GM12872 (cell line): ENCODE results near the gene ZFPM1.

ENCODE experiments used
- CTCF ChIP-seq: IDR thresholded peaks from 3 replicates; pipeline ENCODE4 v1.5.1; 2011; ENCODE audit warnings: low read depth, mild to moderate bottlenecking, low read length, moderate library complexity; ENCODE audit not compliant: insufficient read depth

The ZFPM1 gene

GRCh38 chr16:88500255-88500661, 47.2 kb downstream of the ZFPM1 start:
- no peak for TF ChIP-seq CTCF

GRCh38 chr16:88502371-88502770, 49.3 kb downstream of the ZFPM1 start:
- no peak for TF ChIP-seq CTCF

- no peak for TF ChIP-seq CTCF
Measured at GRCh38 chr16:88502776-88503280, 49.7 kb downstream of the ZFPM1 start.

GRCh38 chr16:88503374-88503770, 50.3 kb downstream of the ZFPM1 start:
- TF ChIP-seq CTCF = no peak

GRCh38 chr16:88503771-88504488, 50.9 kb downstream of the ZFPM1 start:
- TF ChIP-seq CTCF = no peak

GRCh38 chr16:88504489-88505404, 51.7 kb downstream of the ZFPM1 start:
- no peak for TF ChIP-seq CTCF

- TF ChIP-seq CTCF = peak; percentile 74
Measured at GRCh38 chr16:88505405-88506082, 52.5 kb downstream of the ZFPM1 start.
